Progenitor cell of endocrine pancreas (in vitro differentiated cells): ENCODE results near the gene CERS6. TPM values are rescaled to one million over a fixed set of nuclear protein-coding genes. Genes with fewer than 3 reads are reported as not detected.

Experiments
- DNase-seq: peaks from one replicate; pipeline ENCODE4 v3.0.0; 2021; ENCODE audit warnings: low spot score; ENCODE audit not compliant: unreplicated experiment
- H3K27ac Mint-ChIP-seq: 2 replicates; pipeline ENCODE4 v1.8.0; 2021; ENCODE audit warnings: mild to moderate bottlenecking, moderate library complexity, mixed read lengths
- H3K27me3 Mint-ChIP-seq: 2 replicates; pipeline ENCODE4 v1.8.0; 2021; ENCODE audit warnings: mixed read lengths
- H3K36me3 Mint-ChIP-seq: 2 replicates; pipeline ENCODE4 v1.8.0; 2022; ENCODE audit warnings: mixed read lengths; ENCODE audit not compliant: insufficient read depth
- H3K4me1 Mint-ChIP-seq: 2 replicates; pipeline ENCODE4 v1.8.0; 2021; ENCODE audit warnings: low read depth, mixed read lengths
- H3K4me3 Mint-ChIP-seq: 2 replicates; pipeline ENCODE4 v1.8.0; 2021; ENCODE audit warnings: low read depth, mild to moderate bottlenecking, moderate library complexity, mixed read lengths
- H3K9me3 Mint-ChIP-seq: 2 replicates; pipeline ENCODE4 v1.8.0; 2021; ENCODE audit warnings: low read depth, mixed read lengths
- total RNA-seq: library from RNA; stranded (reverse); gene quantifications from 2 replicates; pipeline ENCODE4 v1.2.1, GENCODE V29; 2021
- TF ChIP-seq, protein P1 (sequence below): fragments of 200-600 bp; sonication (generic); IDR thresholded peaks from one replicate; pipeline ENCODE4 v1.5.0; 2021; ENCODE audit warnings: antibody characterized with exemption, mild to moderate bottlenecking; ENCODE audit not compliant: unreplicated experiment

The CERS6 gene
- total RNA-seq, 1 donor from 2014 or later: 32.5 TPM

DNA sequence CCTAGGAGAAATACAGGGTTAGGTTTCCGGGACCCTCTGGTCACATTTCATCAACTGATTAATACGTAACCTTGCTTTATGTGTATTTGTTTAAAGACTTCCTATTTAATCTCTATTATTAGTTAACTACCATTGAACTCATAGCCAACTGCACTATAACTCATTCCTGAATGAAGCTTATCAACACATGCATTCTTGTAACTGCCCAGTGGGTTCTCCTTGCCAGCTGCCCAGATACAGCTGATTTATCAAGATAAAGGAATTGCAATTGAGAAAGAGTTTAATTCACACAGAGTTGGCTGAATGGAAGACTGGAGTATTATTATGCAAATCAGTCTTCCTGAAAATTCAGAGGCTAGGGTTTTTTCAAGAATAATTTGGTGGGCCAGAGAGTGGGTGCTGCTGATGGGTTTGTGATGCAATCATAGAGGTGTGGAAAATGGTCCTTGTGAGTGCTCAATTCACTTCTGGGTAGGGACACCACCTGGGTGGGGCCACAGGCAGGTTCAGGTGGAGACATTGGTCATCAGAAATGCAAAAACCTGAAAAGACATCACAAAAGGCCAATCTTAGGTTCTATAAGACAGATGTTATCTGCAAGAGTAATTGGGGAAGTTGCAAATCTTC is 325.2 kb downstream of the CERS6 start:
- Mint-ChIP-seq H3K9me3 (peaks cover 3% of the 10 kb centered on the region), H3K27ac (no peak overlapping the region), H3K4me1 (peaks cover 10% of the 10 kb centered on the region), H3K36me3 (peaks cover 5% of the 10 kb centered on the region), H3K4me3 (no peak overlapping the region), H3K27me3 (no peaks in the 10 kb centered on the region)
- TF ChIP-seq, protein P1, sequence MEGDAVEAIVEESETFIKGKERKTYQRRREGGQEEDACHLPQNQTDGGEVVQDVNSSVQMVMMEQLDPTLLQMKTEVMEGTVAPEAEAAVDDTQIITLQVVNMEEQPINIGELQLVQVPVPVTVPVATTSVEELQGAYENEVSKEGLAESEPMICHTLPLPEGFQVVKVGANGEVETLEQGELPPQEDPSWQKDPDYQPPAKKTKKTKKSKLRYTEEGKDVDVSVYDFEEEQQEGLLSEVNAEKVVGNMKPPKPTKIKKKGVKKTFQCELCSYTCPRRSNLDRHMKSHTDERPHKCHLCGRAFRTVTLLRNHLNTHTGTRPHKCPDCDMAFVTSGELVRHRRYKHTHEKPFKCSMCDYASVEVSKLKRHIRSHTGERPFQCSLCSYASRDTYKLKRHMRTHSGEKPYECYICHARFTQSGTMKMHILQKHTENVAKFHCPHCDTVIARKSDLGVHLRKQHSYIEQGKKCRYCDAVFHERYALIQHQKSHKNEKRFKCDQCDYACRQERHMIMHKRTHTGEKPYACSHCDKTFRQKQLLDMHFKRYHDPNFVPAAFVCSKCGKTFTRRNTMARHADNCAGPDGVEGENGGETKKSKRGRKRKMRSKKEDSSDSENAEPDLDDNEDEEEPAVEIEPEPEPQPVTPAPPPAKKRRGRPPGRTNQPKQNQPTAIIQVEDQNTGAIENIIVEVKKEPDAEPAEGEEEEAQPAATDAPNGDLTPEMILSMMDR: no peak
- no peak for DNase-seq

DNA sequence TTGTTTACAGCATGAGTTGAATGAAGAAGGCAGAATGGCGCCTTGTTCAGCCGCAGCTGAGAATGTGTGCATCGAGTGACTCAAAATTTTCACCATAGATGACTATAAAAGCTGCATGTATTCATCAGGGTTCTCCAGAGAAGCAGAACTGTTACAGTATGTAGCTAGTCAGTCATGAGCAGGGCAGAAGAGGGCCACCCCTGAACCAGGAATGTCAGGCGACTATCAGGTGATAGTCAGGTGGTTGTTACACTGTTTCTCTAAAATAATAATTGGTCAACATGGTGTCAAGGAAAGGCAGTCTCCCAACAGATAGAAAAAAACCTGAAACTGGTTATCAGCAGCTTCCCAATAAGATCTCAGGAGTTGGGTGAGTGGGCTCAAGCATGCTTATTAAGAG is 326.2 kb downstream of the CERS6 start:
- H3K9me3 Mint-ChIP-seq: peaks cover 3% of the 10 kb centered on the region
- TF ChIP-seq, protein P1: no peak
- DNase-seq: no peak
- H3K27ac Mint-ChIP-seq: no peak overlapping the region
- no peak overlapping the region for H3K4me3 Mint-ChIP-seq
- H3K4me1 Mint-ChIP-seq: peaks cover 10% of the 10 kb centered on the region
- peaks cover 4% of the 10 kb centered on the region for H3K36me3 Mint-ChIP-seq
- H3K27me3 Mint-ChIP-seq: no peaks in the 10 kb centered on the region

DNA sequence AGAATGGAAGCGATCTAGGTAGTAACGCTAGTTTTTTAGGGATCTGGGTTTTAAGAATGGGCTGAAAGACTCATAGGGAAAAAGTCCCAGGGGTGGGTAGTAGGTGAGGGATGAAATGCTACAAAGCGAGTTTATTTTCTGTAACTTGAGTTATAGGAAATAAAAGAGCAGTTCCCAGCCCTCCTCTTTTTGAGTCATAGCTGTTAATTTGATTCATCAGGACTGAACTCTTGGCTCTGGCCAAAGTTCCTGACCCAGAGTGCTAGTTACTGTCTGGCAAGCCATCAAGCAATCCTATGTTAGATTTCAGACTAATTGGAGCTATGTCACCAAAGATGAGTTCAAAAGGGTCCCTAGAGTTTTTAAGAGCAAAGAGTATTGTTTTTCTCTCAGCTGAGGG is 328.9 kb downstream of the CERS6 start:
- H3K36me3 Mint-ChIP-seq: no peaks in the 10 kb centered on the region
- DNase-seq: no peak
- no peak overlapping the region for H3K4me3 Mint-ChIP-seq
- TF ChIP-seq, protein P1: no peak
- peaks cover 10% of the 10 kb centered on the region for H3K4me1 Mint-ChIP-seq
- H3K9me3 Mint-ChIP-seq: no peaks in the 10 kb centered on the region
- H3K27me3 Mint-ChIP-seq: no peaks in the 10 kb centered on the region
- no peak overlapping the region for H3K27ac Mint-ChIP-seq

DNA sequence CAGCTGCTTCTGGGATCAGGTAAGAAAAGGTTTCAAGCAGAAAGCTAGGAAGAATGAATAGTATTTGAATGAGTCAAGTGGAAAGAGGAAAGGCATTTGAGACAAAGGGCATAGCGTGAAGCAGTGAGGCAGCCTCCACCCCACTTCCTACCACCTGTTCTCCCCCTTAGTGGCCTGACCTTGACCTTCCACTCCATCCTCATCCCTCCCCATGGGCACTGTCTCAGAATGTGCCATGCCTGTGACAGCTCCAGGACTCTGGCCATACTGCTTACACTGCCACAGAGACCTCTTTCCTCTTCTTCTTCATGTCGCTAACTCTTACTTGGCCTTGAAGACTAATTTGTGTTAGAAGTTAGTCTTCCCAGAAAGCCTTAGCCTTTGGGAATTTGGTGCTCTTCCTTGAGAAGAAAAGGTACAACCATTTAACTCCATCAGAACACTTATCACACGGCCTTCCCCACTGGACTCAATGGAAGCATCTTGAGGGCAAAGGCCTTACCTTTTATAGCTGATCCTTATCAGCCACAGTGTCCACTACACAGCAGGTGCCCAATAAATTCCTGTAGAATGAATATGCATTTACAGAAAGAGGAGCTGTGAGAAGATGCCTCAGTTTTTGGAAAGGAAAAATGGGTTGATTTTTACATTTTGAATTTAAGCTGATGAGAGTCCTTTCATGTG is 331.2 kb downstream of the CERS6 start:
- no peaks in the 10 kb centered on the region for H3K27me3 Mint-ChIP-seq
- H3K4me1 Mint-ChIP-seq: no peaks in the 10 kb centered on the region
- TF ChIP-seq, protein P1: no peak
- H3K27ac Mint-ChIP-seq: no peak overlapping the region
- no peak overlapping the region for H3K4me3 Mint-ChIP-seq
- no peaks in the 10 kb centered on the region for H3K9me3 Mint-ChIP-seq
- H3K36me3 Mint-ChIP-seq: no peaks in the 10 kb centered on the region
- no peak for DNase-seq

DNA sequence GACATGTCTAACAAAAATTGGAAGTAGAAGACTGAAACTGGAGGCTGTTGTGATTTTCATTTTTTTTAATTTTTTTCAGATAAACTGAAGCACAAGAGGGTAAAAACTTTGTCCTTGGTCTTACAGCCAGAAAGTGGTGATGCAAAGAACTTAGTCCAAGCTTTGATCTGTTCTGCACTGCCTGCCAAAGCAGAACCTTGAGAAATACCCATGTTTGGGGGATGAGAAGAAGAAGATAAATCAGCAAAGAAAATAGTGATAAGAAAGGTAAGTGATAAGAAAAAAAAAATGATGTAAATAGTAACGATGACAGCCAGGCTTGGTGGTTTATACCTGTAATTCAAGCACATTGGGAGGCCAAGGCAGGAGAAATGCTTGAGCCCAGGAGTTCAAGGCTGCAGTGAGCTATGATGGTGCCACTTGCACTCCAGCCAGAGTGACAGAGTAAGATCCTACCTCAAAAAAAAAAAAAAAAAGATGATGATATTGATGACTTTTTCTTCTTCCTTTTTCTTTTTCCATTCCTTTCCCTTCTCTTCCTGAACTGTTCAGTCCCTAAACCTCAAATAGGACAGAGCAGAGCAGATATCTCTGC is 331.8 kb downstream of the CERS6 start:
- DNase-seq: no peak
- Mint-ChIP-seq H3K4me1 (no peaks in the 10 kb centered on the region), H3K9me3 (no peaks in the 10 kb centered on the region), H3K27me3 (no peaks in the 10 kb centered on the region), H3K4me3 (no peak overlapping the region), H3K27ac (no peak overlapping the region), H3K36me3 (no peaks in the 10 kb centered on the region)
- TF ChIP-seq, protein P1: no peak
